Upper lobe of left lung (tissue), 6 donors: ENCODE measurements around the gene MFSD2A. TPM values are rescaled to one million over a fixed set of nuclear protein-coding genes. Genes with fewer than 3 reads are reported as not detected.

Experiments used
- ATAC-seq, 2 donors: fragments of 200-7000 bp; cut with Tn5 transposase; one replicate each; pipeline ENCODE4 v1.9.1; 2022; ENCODE audit warnings: mild to moderate bottlenecking in 2 of 2, moderate library complexity in 2 of 2; ENCODE audit not compliant: low FRiP score in 2 of 2
- DNase-seq, 2 donors: peaks; one replicate each; pipeline ENCODE4 v3.0.0-alpha.2; 2019 to 2020
- H3K27ac ChIP-seq, 4 donors: fragments of 200-600 bp; sonication (generic); one replicate each; pipeline ENCODE4 v1.5.1; 2016 to 2019
- H3K27me3 ChIP-seq, 4 donors: fragments of 200-600 bp; sonication (generic); one replicate each; pipeline ENCODE4 v1.5.1; 2017 to 2019
- H3K36me3 ChIP-seq, 4 donors: fragments of 200-600 bp; sonication (generic); one replicate each; pipeline ENCODE4 v1.5.1; 2016 to 2019
- H3K4me1 ChIP-seq, 4 donors: fragments of 200-600 bp; sonication (generic); one replicate each; pipeline ENCODE4 v1.5.1; 2018 to 2019
- H3K4me3 ChIP-seq, 4 donors: fragments of 200-600 bp; sonication (generic); one replicate each; pipeline ENCODE4 v1.5.1; 2017 to 2019; ENCODE audit warnings: mild to moderate bottlenecking in 2 of 4, moderate library complexity in 1 of 4
- H3K9me3 ChIP-seq, 4 donors: fragments of 200-600 bp; sonication (generic); one replicate each; pipeline ENCODE4 v1.5.1; 2018 to 2019
- EP300 ChIP-seq, 4 donors: sonication (generic); formaldehyde crosslinking; IDR thresholded peaks; one replicate each; pipeline ENCODE4 v1.5.1; 2017; ENCODE audit warnings: antibody characterized with exemption in 4 of 4, control low read depth in 2 of 4
- POLR2A ChIP-seq, 4 donors: fragments of 450-650 bp; IDR thresholded peaks; one replicate each; pipeline ENCODE4 v1.5.1; 2016 to 2017; ENCODE audit warnings: antibody characterized with exemption in 4 of 4, mild to moderate bottlenecking in 2 of 4
- POLR2AphosphoS5 ChIP-seq, 2 donors: sonication (generic); formaldehyde crosslinking; IDR thresholded peaks; one replicate each; pipeline ENCODE4 v1.5.1; 2017; ENCODE audit warnings: antibody characterized with exemption in 2 of 2
- WGBS, 2 donors: methylation state at CpG; one replicate each; pipeline ENCODE4 v1.1.5; 2017 to 2018; 5-methylcytosine and 5-hydroxymethylcytosine counted together
- total RNA-seq, 6 donors: library from RNA; depleted of rRNA in 4 of 6; stranded (reverse); fragments of >200 nt in 4 of 6; gene quantifications; one replicate each; pipeline versions ENCODE4 v1.1.0 to v1.2.1, GENCODE V29; 2016 to 2021
- TF ChIP-seq, protein P1 (sequence below), 6 experiments: fragments of 450-650 bp in 4 of 6; fragments of 200-600 bp in 2 of 6; sonication (generic) in 2 of 6; IDR thresholded peaks; one replicate each; pipeline ENCODE4 v1.5.1; 2016 to 2019; ENCODE audit warnings: antibody characterized with exemption in 6 of 6
- donor health status: DM: no; HTN: no; CAD: no; lungs with moderate emphysema.
- donor health status: DM: no; HTN: yes; CAD: no; lungs with severe emphysema.

Gene MFSD2A
- total RNA-seq, 6 donors from 2014 or later, result 63.9 to 196 (median 109) TPM

DNA sequence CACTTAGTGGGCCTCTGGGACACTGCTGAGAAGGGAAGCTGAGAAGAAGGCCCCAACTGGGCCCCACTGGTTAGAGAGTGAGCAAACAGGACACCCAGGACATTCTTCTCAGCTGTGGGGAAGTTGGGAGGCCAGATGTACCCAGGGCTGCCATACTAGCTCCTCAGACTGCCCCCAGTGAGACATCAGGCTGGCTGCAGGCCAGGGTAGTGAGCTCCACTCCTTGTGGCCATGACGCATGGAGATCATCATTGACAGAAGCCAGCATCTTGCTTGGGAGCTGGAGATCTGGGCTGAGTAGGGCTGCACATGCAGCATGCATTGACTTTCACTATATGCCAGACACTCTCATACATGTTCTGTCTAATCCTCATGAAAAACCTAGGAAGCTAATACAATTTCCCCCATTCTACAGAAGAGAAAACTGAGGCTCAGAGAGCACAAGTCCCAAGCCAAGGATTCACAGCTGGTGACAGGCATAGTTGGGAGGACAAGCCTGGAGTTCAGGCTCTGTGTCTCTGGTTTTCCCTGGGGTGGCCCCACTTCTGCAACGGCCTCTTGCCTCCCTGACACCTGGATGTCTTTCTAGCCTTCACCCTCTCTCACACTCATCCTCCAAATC is 29.1 kb upstream of the MFSD2A start:
- Histone ChIP-seq H3K36me3 (no peaks in the 10 kb centered on the region), H3K27me3 (no peaks in the 10 kb centered on the region), H3K9me3 (no peaks in the 10 kb centered on the region), H3K4me1 (peaks cover 0 to 25% (median 6%) of the 10 kb centered on the region in 4 donors), H3K27ac (peak overlapping the region in 1 of 4 donors; percentile 47), H3K4me3 (no peak overlapping the region)
- ATAC-seq (no peak), DNase-seq (no peak)
- TF ChIP-seq EP300 (IDR thresholded peaks at IDR 0.05) (no peak), POLR2A (IDR thresholded peaks at IDR 0.05) (no peak), POLR2AphosphoS5 (IDR thresholded peaks at IDR 0.05) (no peak)
- TF ChIP-seq, protein P1, sequence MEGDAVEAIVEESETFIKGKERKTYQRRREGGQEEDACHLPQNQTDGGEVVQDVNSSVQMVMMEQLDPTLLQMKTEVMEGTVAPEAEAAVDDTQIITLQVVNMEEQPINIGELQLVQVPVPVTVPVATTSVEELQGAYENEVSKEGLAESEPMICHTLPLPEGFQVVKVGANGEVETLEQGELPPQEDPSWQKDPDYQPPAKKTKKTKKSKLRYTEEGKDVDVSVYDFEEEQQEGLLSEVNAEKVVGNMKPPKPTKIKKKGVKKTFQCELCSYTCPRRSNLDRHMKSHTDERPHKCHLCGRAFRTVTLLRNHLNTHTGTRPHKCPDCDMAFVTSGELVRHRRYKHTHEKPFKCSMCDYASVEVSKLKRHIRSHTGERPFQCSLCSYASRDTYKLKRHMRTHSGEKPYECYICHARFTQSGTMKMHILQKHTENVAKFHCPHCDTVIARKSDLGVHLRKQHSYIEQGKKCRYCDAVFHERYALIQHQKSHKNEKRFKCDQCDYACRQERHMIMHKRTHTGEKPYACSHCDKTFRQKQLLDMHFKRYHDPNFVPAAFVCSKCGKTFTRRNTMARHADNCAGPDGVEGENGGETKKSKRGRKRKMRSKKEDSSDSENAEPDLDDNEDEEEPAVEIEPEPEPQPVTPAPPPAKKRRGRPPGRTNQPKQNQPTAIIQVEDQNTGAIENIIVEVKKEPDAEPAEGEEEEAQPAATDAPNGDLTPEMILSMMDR (IDR thresholded peaks at IDR 0.05), result no peak
- WGBS, 2 donors, result 85 to 97% methylated on average over 1 to 2 of the region's 2 CpGs

- H3K27ac ChIP-seq, result peak overlapping the region in 1 of 4 donors; percentile 47
- H3K9me3 ChIP-seq, result no peaks in the 10 kb centered on the region
- TF ChIP-seq, protein P1 (IDR thresholded peaks at IDR 0.05), result no peak
- TF ChIP-seq EP300 (IDR thresholded peaks at IDR 0.05), result no peak
- TF ChIP-seq POLR2A (IDR thresholded peaks at IDR 0.05), result no peak
- TF ChIP-seq POLR2AphosphoS5 (IDR thresholded peaks at IDR 0.05), result no peak
- ATAC-seq (peak in 1 of 2 donors; percentile 39), DNase-seq (peak in 1 of 2 donors; percentile 63)
- H3K4me1 ChIP-seq, result peaks cover 0 to 25% (median 6%) of the 10 kb centered on the region in 4 donors
- no peaks in the 10 kb centered on the region for H3K27me3 ChIP-seq
- 53 to 57% methylated on average over 6 of the region's 6 CpGs for WGBS, 2 donors
- H3K36me3 ChIP-seq, result no peaks in the 10 kb centered on the region
- no peak overlapping the region for H3K4me3 ChIP-seq
These were observed 28.6 kb upstream of the MFSD2A start for GRCh38 chr1:39926343-39926793.

DNA sequence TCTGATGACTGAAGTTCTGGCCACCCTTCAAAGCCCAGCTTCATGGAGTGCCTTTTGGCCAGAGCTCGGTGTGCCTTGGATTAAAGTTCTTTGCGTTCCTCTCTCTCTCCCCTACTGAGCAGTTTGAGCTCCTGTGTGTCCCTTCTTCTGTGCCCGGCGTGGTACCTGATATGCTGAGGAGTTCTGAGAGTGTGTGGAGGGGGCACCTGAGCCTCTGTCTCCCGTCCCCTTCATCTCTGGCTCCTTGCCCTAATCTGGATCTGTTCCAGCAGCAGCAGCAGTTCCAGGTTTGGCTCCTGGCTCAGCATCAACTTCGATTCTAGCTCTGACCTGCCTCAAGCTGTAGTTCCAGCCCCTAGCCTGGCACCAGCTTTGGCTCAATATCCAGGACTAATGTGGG is 28.1 kb upstream of the MFSD2A start:
- peak; percentile 16 to 23 for ATAC-seq
- peak overlapping the region in 1 of 4 donors; percentile 47 for H3K27ac ChIP-seq

DNA sequence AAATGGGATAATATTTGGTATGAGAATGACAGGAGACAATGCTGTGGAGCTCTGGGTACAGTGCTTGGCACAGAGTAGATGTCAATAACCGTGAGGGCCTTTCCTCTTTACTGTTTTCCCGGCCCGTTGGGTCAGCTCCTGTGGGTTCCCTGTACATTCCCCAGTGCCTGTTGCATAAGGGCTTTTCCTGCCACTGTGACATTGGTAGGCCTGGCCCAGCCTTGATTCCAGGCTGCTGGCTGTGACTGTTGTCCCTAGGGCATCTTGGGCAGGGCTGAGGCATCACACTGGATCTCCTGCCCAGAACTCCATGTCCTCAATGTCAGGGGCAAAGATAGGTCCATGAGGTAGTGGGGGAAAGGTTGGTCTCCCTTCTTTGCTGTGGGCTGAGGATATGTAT is 27.4 kb upstream of the MFSD2A start:
- H3K36me3 ChIP-seq, result no peaks in the 10 kb centered on the region
- TF ChIP-seq, protein P1 (IDR thresholded peaks at IDR 0.05), result no peak
- TF ChIP-seq POLR2A (IDR thresholded peaks at IDR 0.05) (no peak), EP300 (IDR thresholded peaks at IDR 0.05) (no peak), POLR2AphosphoS5 (IDR thresholded peaks at IDR 0.05) (no peak)
- no peaks in the 10 kb centered on the region for H3K27me3 ChIP-seq
- peak in 1 of 2 donors; percentile 79 for DNase-seq
- peak overlapping the region in 1 of 4 donors; percentile 47 for H3K27ac ChIP-seq
- H3K4me3 ChIP-seq, result no peak overlapping the region
- H3K9me3 ChIP-seq, result no peaks in the 10 kb centered on the region
- H3K4me1 ChIP-seq, result peaks cover 0 to 25% (median 6%) of the 10 kb centered on the region in 4 donors
- WGBS, 2 donors, result 33 to 47% methylated on average over 3 of the region's 3 CpGs
- peak; percentile 30 to 31 for ATAC-seq

More for the DNA sequence above, 28.1 kb upstream of the MFSD2A start:
- no peak for DNase-seq
- 44 to 52% methylated on average over 6 of the region's 6 CpGs for WGBS, 2 donors
- no peaks in the 10 kb centered on the region for H3K27me3 ChIP-seq
- H3K4me3 ChIP-seq, result no peak overlapping the region
- no peaks in the 10 kb centered on the region for H3K36me3 ChIP-seq
- no peaks in the 10 kb centered on the region for H3K9me3 ChIP-seq
- TF ChIP-seq POLR2A (IDR thresholded peaks at IDR 0.05), result no peak
- no peak for TF ChIP-seq EP300 (IDR thresholded peaks at IDR 0.05)
- TF ChIP-seq, protein P1 (IDR thresholded peaks at IDR 0.05), result no peak
- TF ChIP-seq POLR2AphosphoS5 (IDR thresholded peaks at IDR 0.05), result no peak
- peaks cover 0 to 25% (median 6%) of the 10 kb centered on the region in 4 donors for H3K4me1 ChIP-seq
